GM23338 (cell line): ENCODE results near the gene CECR2. TPM values are rescaled to one million over a fixed set of nuclear protein-coding genes. Genes with fewer than 3 reads are reported as not detected.

ENCODE experiments used
- ATAC-seq: fragments of 200-7000 bp; cut with Tn5 transposase; 3 replicates; pipeline ENCODE4 v1.9.1; 2020
- DNase-seq: peaks from one replicate; pipeline ENCODE4 v3.0.0-alpha.2; 2015; ENCODE audit warnings: low spot score
- H2AFZ ChIP-seq: fragments of 200-600 bp; sonication (generic); 2 replicates; pipeline ENCODE4 v1.8.0; 2016; ENCODE audit warnings: antibody characterized with exemption, mild to moderate bottlenecking, moderate library complexity
- H3F3A ChIP-seq: fragments of 200-600 bp; sonication (generic); replicated peaks from 2 replicates; pipeline ENCODE4 v1.8.0; 2017; ENCODE audit warnings: antibody characterized with exemption, mixed run types, low read depth
- H3K27ac ChIP-seq: fragments of 200-600 bp; sonication (generic); 2 replicates; pipeline ENCODE4 v1.6.1; 2016; ENCODE audit warnings: low read depth
- H3K27me3 ChIP-seq: fragments of 200-600 bp; sonication (generic); 2 replicates; pipeline ENCODE4 v1.8.0; 2016; ENCODE audit warnings: mild to moderate bottlenecking, mixed run types, moderate library complexity; ENCODE audit not compliant: insufficient read depth
- H3K36me3 ChIP-seq: fragments of 200-600 bp; sonication (generic); 2 replicates; pipeline ENCODE4 v1.8.0; 2016; ENCODE audit warnings: mild to moderate bottlenecking; ENCODE audit not compliant: insufficient read depth
- H3K4me1 ChIP-seq: fragments of 200-600 bp; sonication (generic); 2 replicates; pipeline ENCODE4 v1.8.0; 2016; ENCODE audit warnings: mild to moderate bottlenecking, moderate library complexity; ENCODE audit not compliant: insufficient read depth
- H3K4me2 ChIP-seq: fragments of 200-600 bp; sonication (generic); 2 replicates; pipeline ENCODE4 v1.7.1; 2017; ENCODE audit warnings: mixed run types
- H3K4me3 ChIP-seq: fragments of 200-600 bp; sonication (generic); 2 replicates; pipeline ENCODE4 v1.6.1; 2016; ENCODE audit warnings: mixed run types
- H3K79me2 ChIP-seq: fragments of 200-600 bp; sonication (generic); replicated peaks from 2 replicates; pipeline ENCODE4 v1.8.0; 2017; ENCODE audit warnings: mild to moderate bottlenecking; ENCODE audit not compliant: insufficient read depth
- H3K9me2 ChIP-seq: fragments of 200-600 bp; sonication (generic); 2 replicates; pipeline ENCODE4 v1.8.0; 2017; ENCODE audit not compliant: insufficient read depth
- H4K20me1 ChIP-seq: fragments of 200-600 bp; sonication (generic); replicated peaks from 2 replicates; pipeline ENCODE4 v1.8.0; 2017; ENCODE audit warnings: mild to moderate bottlenecking; ENCODE audit not compliant: insufficient read depth
- H3K27ac Mint-ChIP-seq: 2 replicates; pipeline ENCODE4 v1.8.0; 2020; ENCODE audit warnings: inconsistent platforms, mild to moderate bottlenecking, moderate library complexity, mixed read lengths
- H3K27me3 Mint-ChIP-seq: 3 replicates; pipeline ENCODE4 v1.8.0; 2022; ENCODE audit warnings: low read depth, mild to moderate bottlenecking, moderate library complexity, mixed read lengths, inconsistent platforms; ENCODE audit not compliant: insufficient read depth, poor library complexity
- H3K36me3 Mint-ChIP-seq: 3 replicates; pipeline ENCODE4 v1.8.0; 2021; ENCODE audit warnings: low read depth, mild to moderate bottlenecking, inconsistent platforms, moderate library complexity, mixed read lengths
- H3K4me1 Mint-ChIP-seq: 3 replicates; pipeline ENCODE4 v1.8.0; 2020; ENCODE audit warnings: mild to moderate bottlenecking, inconsistent platforms, mixed read lengths
- H3K4me3 Mint-ChIP-seq: 3 replicates; pipeline ENCODE4 v1.8.0; 2021; ENCODE audit warnings: moderate library complexity, mild to moderate bottlenecking, inconsistent platforms, mixed read lengths
- H3K9me3 Mint-ChIP-seq: 3 replicates; pipeline ENCODE4 v1.8.0; 2020; ENCODE audit warnings: moderate library complexity, mild to moderate bottlenecking, inconsistent platforms, mixed read lengths
- CREB1 ChIP-seq: fragments of 250-450 bp; sonication (Bioruptor Pico); IDR thresholded peaks from 2 replicates; pipeline ENCODE4 v1.5.0; 2020; ENCODE audit warnings: low read depth, mild to moderate bottlenecking, moderate library complexity
- EZH2 ChIP-seq: fragments of 200-600 bp; sonication (generic); IDR thresholded peaks from one replicate; pipeline ENCODE4 v1.8.0; 2017; ENCODE audit warnings: antibody characterized with exemption, mild to moderate bottlenecking, low read depth; ENCODE audit not compliant: unreplicated experiment
- EZH2phosphoT487 ChIP-seq: fragments of 200-600 bp; sonication (generic); IDR thresholded peaks from one replicate; pipeline ENCODE4 v1.8.1; 2018; ENCODE audit warnings: antibody characterized with exemption; ENCODE audit not compliant: unreplicated experiment
- JUNB ChIP-seq: IDR thresholded peaks from one replicate; pipeline ENCODE4 v1.6.1; 2016; ENCODE audit warnings: antibody characterized with exemption; ENCODE audit not compliant: unreplicated experiment
- NANOG ChIP-seq: IDR thresholded peaks from 2 replicates; pipeline ENCODE4 v1.6.1; 2016; ENCODE audit warnings: antibody characterized with exemption, borderline replicate concordance
- POLR2AphosphoS5 ChIP-seq: IDR thresholded peaks from 2 replicates; pipeline ENCODE4 v1.6.1; 2016; ENCODE audit warnings: antibody characterized with exemption, low read depth
- STAT1 ChIP-seq: IDR thresholded peaks from one replicate; pipeline ENCODE4 v1.6.1; 2016; ENCODE audit warnings: antibody characterized with exemption; ENCODE audit not compliant: unreplicated experiment
- ZNF114 ChIP-seq: fragments of 250-450 bp; sonication (Bioruptor Pico); IDR thresholded peaks from 2 replicates; pipeline ENCODE4 v1.5.0; 2020; ENCODE audit warnings: mild to moderate bottlenecking, moderate library complexity
- polyA plus RNA-seq: library from polyadenylated mRNA; unstranded; fragments of >200 nt; fragmentation: Nextera tagmentation; extraction: Ambion mirVana; gene quantifications from 2 replicates; pipeline ENCODE4 v1.2.1, GENCODE V29; 2016
- total RNA-seq: library from RNA; depleted of rRNA; stranded (reverse); fragments of >200 nt; shearing (Covaris generic); gene quantifications from 2 replicates; pipeline ENCODE4 v1.2.3, GENCODE V29; 2014
- TF ChIP-seq, protein P1 (sequence below): IDR thresholded peaks from one replicate; pipeline ENCODE4 v1.6.1; 2018; ENCODE audit warnings: antibody characterized with exemption; ENCODE audit not compliant: unreplicated experiment
- TF ChIP-seq, protein P2 (sequence below): fragments of 250-450 bp; sonication (Bioruptor Pico); IDR thresholded peaks from 2 replicates; pipeline ENCODE4 v1.5.0; 2020; ENCODE audit warnings: mild to moderate bottlenecking, moderate library complexity
- TF ChIP-seq, protein P3 (sequence below), 2 experiments: fragments of 200-600 bp in 1 of 2; sonication (generic) in 1 of 2; conservative IDR thresholded peaks; 2 replicates each; pipeline versions ENCODE4 v1.5.1 to v1.6.1; 2016 to 2017; ENCODE audit warnings: antibody characterized with exemption in 2 of 2, low read depth in 2 of 2, mild to moderate bottlenecking in 2 of 2, moderate library complexity in 1 of 2
- TF ChIP-seq, protein P4 (sequence below): IDR thresholded peaks from 2 replicates; pipeline ENCODE4 v1.6.1; 2016; ENCODE audit warnings: antibody characterized with exemption

Gene CECR2
- total and polyA plus RNA-seq, 2 experiments from 2014 or later = 18.4 to 110 TPM

DNA sequence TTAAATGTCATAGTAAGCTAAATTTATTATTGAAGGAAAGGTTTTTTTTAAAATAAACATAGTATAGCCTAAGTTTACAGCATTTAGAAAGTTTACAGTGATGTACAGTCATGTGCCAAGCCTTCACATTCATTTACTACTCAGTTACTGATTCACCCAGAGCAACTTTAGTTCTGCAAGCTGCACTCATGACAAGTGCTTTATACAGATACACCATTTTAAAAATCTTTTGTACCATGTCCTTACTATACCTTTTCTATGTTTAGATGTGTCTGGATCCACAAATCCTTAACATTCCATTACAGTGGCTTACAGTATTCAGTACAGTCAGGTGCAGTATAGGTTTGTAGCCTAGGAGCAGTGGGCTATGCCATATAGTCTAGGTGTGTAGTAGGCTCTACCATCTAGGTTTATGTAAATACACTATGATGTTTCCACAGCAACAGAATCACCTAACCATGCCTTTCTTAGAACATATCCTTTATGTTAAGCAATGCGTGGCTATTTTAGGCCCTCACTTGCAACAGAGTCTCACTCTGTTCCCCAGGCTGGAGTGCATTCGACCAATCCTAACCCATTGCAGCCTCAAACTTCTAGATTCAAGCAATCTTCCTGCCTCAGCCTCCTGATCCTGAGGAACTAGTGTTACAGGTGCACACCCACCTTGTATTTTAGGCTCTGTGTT lies 114.6 kb downstream of the CECR2 start:
- Histone ChIP-seq H3K4me1 (peaks cover 6% of the 10 kb centered on the region), H4K20me1 (peaks cover 30% of the 10 kb centered on the region), H3K27ac (no peak overlapping the region), H3K27me3 (no peaks in the 10 kb centered on the region), H3K4me2 (no peak overlapping the region), H3F3A (peaks cover 19% of the 10 kb centered on the region; the same call in 1 of the 2 replicates), H3K9me2 (no peaks in the 10 kb centered on the region), H2AFZ (no peak overlapping the region), H3K4me3 (no peak overlapping the region), H3K36me3 (peaks cover 16% of the 10 kb centered on the region), H3K79me2 (peaks cover 91% of the 10 kb centered on the region)
- H3K27ac Mint-ChIP-seq = no peak overlapping the region
- peaks cover 61% of the 10 kb centered on the region for H3K36me3 Mint-ChIP-seq
- TF ChIP-seq JUNB (no peak), STAT1 (no peak), POLR2AphosphoS5 (no peak), NANOG (no peak), CREB1 (no peak), EZH2 (no peak), EZH2phosphoT487 (no peak), ZNF114 (CRISPR knock-in tag) (no peak)
- TF ChIP-seq, protein P1, sequence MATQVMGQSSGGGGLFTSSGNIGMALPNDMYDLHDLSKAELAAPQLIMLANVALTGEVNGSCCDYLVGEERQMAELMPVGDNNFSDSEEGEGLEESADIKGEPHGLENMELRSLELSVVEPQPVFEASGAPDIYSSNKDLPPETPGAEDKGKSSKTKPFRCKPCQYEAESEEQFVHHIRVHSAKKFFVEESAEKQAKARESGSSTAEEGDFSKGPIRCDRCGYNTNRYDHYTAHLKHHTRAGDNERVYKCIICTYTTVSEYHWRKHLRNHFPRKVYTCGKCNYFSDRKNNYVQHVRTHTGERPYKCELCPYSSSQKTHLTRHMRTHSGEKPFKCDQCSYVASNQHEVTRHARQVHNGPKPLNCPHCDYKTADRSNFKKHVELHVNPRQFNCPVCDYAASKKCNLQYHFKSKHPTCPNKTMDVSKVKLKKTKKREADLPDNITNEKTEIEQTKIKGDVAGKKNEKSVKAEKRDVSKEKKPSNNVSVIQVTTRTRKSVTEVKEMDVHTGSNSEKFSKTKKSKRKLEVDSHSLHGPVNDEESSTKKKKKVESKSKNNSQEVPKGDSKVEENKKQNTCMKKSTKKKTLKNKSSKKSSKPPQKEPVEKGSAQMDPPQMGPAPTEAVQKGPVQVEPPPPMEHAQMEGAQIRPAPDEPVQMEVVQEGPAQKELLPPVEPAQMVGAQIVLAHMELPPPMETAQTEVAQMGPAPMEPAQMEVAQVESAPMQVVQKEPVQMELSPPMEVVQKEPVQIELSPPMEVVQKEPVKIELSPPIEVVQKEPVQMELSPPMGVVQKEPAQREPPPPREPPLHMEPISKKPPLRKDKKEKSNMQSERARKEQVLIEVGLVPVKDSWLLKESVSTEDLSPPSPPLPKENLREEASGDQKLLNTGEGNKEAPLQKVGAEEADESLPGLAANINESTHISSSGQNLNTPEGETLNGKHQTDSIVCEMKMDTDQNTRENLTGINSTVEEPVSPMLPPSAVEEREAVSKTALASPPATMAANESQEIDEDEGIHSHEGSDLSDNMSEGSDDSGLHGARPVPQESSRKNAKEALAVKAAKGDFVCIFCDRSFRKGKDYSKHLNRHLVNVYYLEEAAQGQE = no peak
- TF ChIP-seq, protein P2, sequence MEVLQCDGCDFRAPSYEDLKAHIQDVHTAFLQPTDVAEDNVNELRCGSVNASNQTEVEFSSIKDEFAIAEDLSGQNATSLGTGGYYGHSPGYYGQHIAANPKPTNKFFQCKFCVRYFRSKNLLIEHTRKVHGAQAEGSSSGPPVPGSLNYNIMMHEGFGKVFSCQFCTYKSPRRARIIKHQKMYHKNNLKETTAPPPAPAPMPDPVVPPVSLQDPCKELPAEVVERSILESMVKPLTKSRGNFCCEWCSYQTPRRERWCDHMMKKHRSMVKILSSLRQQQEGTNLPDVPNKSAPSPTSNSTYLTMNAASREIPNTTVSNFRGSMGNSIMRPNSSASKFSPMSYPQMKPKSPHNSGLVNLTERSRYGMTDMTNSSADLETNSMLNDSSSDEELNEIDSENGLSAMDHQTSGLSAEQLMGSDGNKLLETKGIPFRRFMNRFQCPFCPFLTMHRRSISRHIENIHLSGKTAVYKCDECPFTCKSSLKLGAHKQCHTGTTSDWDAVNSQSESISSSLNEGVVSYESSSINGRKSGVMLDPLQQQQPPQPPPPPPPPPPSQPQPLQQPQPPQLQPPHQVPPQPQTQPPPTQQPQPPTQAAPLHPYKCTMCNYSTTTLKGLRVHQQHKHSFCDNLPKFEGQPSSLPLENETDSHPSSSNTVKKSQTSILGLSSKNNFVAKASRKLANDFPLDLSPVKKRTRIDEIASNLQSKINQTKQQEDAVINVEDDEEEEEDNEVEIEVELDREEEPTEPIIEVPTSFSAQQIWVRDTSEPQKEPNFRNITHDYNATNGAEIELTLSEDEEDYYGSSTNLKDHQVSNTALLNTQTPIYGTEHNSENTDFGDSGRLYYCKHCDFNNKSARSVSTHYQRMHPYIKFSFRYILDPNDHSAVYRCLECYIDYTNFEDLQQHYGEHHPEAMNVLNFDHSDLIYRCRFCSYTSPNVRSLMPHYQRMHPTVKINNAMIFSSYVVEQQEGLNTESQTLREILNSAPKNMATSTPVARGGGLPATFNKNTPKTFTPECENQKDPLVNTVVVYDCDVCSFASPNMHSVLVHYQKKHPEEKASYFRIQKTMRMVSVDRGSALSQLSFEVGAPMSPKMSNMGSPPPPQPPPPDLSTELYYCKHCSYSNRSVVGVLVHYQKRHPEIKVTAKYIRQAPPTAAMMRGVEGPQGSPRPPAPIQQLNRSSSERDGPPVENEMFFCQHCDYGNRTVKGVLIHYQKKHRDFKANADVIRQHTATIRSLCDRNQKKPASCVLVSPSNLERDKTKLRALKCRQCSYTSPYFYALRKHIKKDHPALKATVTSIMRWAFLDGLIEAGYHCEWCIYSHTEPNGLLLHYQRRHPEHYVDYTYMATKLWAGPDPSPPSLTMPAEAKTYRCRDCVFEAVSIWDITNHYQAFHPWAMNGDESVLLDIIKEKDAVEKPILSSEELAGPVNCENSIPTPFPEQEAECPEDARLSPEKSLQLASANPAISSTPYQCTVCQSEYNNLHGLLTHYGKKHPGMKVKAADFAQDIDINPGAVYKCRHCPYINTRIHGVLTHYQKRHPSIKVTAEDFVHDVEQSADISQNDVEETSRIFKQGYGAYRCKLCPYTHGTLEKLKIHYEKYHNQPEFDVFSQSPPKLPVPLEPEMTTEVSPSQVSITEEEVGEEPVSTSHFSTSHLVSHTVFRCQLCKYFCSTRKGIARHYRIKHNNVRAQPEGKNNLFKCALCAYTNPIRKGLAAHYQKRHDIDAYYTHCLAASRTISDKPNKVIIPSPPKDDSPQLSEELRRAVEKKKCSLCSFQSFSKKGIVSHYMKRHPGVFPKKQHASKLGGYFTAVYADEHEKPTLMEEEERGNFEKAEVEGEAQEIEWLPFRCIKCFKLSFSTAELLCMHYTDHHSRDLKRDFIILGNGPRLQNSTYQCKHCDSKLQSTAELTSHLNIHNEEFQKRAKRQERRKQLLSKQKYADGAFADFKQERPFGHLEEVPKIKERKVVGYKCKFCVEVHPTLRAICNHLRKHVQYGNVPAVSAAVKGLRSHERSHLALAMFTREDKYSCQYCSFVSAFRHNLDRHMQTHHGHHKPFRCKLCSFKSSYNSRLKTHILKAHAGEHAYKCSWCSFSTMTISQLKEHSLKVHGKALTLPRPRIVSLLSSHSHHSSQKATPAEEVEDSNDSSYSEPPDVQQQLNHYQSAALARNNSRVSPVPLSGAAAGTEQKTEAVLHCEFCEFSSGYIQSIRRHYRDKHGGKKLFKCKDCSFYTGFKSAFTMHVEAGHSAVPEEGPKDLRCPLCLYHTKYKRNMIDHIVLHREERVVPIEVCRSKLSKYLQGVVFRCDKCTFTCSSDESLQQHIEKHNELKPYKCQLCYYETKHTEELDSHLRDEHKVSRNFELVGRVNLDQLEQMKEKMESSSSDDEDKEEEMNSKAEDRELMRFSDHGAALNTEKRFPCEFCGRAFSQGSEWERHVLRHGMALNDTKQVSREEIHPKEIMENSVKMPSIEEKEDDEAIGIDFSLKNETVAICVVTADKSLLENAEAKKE (CRISPR knock-in tag) = no peak
- TF ChIP-seq, protein P3, sequence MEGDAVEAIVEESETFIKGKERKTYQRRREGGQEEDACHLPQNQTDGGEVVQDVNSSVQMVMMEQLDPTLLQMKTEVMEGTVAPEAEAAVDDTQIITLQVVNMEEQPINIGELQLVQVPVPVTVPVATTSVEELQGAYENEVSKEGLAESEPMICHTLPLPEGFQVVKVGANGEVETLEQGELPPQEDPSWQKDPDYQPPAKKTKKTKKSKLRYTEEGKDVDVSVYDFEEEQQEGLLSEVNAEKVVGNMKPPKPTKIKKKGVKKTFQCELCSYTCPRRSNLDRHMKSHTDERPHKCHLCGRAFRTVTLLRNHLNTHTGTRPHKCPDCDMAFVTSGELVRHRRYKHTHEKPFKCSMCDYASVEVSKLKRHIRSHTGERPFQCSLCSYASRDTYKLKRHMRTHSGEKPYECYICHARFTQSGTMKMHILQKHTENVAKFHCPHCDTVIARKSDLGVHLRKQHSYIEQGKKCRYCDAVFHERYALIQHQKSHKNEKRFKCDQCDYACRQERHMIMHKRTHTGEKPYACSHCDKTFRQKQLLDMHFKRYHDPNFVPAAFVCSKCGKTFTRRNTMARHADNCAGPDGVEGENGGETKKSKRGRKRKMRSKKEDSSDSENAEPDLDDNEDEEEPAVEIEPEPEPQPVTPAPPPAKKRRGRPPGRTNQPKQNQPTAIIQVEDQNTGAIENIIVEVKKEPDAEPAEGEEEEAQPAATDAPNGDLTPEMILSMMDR (conservative IDR thresholded peaks at IDR 0.05; ENCODE audit: low read depth in 2 of 2) = no peak
- TF ChIP-seq, protein P4, sequence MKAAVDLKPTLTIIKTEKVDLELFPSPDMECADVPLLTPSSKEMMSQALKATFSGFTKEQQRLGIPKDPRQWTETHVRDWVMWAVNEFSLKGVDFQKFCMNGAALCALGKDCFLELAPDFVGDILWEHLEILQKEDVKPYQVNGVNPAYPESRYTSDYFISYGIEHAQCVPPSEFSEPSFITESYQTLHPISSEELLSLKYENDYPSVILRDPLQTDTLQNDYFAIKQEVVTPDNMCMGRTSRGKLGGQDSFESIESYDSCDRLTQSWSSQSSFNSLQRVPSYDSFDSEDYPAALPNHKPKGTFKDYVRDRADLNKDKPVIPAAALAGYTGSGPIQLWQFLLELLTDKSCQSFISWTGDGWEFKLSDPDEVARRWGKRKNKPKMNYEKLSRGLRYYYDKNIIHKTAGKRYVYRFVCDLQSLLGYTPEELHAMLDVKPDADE = no peak
- DNase-seq (no peak), ATAC-seq (no peak)
- H3K9me3 Mint-ChIP-seq = no peaks in the 10 kb centered on the region
- peaks cover 11% of the 10 kb centered on the region for H3K27me3 Mint-ChIP-seq
- H3K4me1 Mint-ChIP-seq = no peaks in the 10 kb centered on the region; the same call in 1 of the 3 replicates
- no peak overlapping the region for H3K4me3 Mint-ChIP-seq
